GM12891 (cell line): ENCODE measurements around the gene CD24.

Source experiments
- POLR2A ChIP-seq: IDR thresholded peaks from 2 replicates; pipeline ENCODE4 v1.6.1; 2011; ENCODE audit warnings: low read depth, low read length, control low read depth
- TAF1 ChIP-seq: IDR thresholded peaks from 2 replicates; pipeline ENCODE4 v1.6.1; 2011; ENCODE audit warnings: low read depth, low read length, control low read depth

DNA sequence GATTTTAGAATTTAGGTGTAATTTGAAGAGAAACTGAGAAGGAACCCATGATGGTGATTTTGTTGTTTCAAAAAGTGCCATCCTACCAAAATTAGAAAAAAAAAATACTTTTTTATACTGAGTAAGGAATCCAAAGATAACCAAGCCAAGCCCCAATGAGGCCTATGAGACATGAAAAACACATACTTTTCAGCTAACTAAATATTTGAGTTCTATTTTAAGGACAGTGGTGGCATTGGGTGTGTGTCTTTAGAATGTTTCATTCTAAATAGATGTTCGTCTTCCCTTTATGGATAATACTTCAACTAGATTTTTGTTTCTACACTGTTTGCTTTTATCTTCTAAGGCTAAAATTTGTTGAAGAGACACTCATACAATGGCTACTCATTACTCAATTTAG lies 9.6 kb downstream of the CD24 start:
- no peak for TF ChIP-seq TAF1
- TF ChIP-seq POLR2A = no peak
